K562 (cell line): Measurements from ENCODE around the gene SNX27. TPM values are rescaled to one million over a fixed set of nuclear protein-coding genes. Genes with fewer than 3 reads are reported as not detected.
A peak's percentile ranks its signal among the peaks of the same experiment; 100 is the strongest.

Experiments used
- MTF1 ChIP-seq: fragments of 250-450 bp; sonication (Bioruptor Pico); IDR thresholded peaks from 2 replicates; pipeline ENCODE4 v1.9.0; 2021; ENCODE audit warnings: moderate library complexity, mild to moderate bottlenecking, inconsistent platforms, borderline replicate concordance
- NRF1 ChIP-seq, 2 experiments: fragments of 450-650 bp; IDR thresholded peaks in 1 of 2; conservative IDR thresholded peaks in 1 of 2; 2 replicates each; pipeline ENCODE4 v1.6.1; 2014; ENCODE audit warnings: mild to moderate bottlenecking in 2 of 2
- RCOR1 ChIP-seq, 2 experiments: IDR thresholded peaks; 2 replicates each; pipeline ENCODE4 v1.6.1; 2012; ENCODE audit warnings: low read depth in 2 of 2, low read length in 2 of 2, borderline replicate concordance in 1 of 2, improper control_type of control experiment in 1 of 2
- TBP ChIP-seq: optimal IDR thresholded peaks from 2 replicates; pipeline ENCODE3; 2011; ENCODE audit warnings: low read depth, low read length, improper control_type of control experiment
- THRAP3 ChIP-seq: fragments of 450-650 bp; IDR thresholded peaks from 2 replicates; pipeline ENCODE4 v1.6.1; 2016; ENCODE audit warnings: mild to moderate bottlenecking, inconsistent platforms, borderline replicate concordance
- ZNF124 ChIP-seq: sonication (generic); formaldehyde crosslinking; IDR thresholded peaks from 2 replicates; pipeline ENCODE4 v1.8.1; 2022; ENCODE audit warnings: missing genetic modification reagents
- ZNF232 ChIP-seq: sonication (generic); formaldehyde crosslinking; IDR thresholded peaks from 2 replicates; pipeline ENCODE4 v1.8.0; 2022; ENCODE audit warnings: mild to moderate bottlenecking, missing genetic modification reagents
- ZNF408 ChIP-seq: fragments of 250-450 bp; sonication (Bioruptor Pico); IDR thresholded peaks from 2 replicates; pipeline ENCODE4 v1.4.0; 2020; ENCODE audit warnings: low read depth, mild to moderate bottlenecking, moderate library complexity
- polyA plus RNA-seq, 8 experiments: library from polyadenylated mRNA; depleted of rRNA in 4 of 8; stranded (reverse) in 5 of 8; unstranded in 3 of 8; fragments of >200 nt; fragmentation: Nextera tagmentation in 2 of 8; fragmentation: Illumina TruSeq in 1 of 8; extraction: Ambion mirVana in 2 of 8; extraction: Trizol in 1 of 8; gene quantifications; 2 replicates each; pipeline versions ENCODE4 v1.2.1 to v1.2.3, GENCODE V29; 2011 to 2014; ENCODE audit warnings: inconsistent platforms in 1 of 8, missing spikeins in 1 of 8
- total RNA-seq, 7 experiments: library from RNA; depleted of rRNA in 6 of 7; stranded (reverse); fragments of >200 nt in 6 of 7; fragmentation: Illumina TruSeq in 2 of 7; extraction: Trizol in 2 of 7; gene quantifications; 2 replicates each; pipeline versions ENCODE4 v1.2.1 to v1.2.3, GENCODE V29; 2011 to 2021; ENCODE audit warnings: low replicate concordance in 1 of 7
- TF ChIP-seq, protein P1 (sequence below), 2 experiments: fragments of 150-350 bp in 1 of 2; IDR thresholded peaks; 2 replicates each; pipeline ENCODE4 v1.6.1; 2012 to 2016; ENCODE audit warnings: low read depth in 2 of 2, low read length in 2 of 2, mild to moderate bottlenecking in 1 of 2, moderate library complexity in 1 of 2
- TF ChIP-seq, protein P2 (sequence below): fragments of 250-450 bp; sonication (Bioruptor Pico); IDR thresholded peaks from 2 replicates; pipeline ENCODE4 v1.5.0; 2021
- TF ChIP-seq, protein P3 (sequence below), 2 experiments: IDR thresholded peaks; 2 replicates each; pipeline ENCODE4 v1.6.1; 2012; ENCODE audit warnings: improper control_type of control experiment in 2 of 2, low read depth in 2 of 2, low read length in 2 of 2, borderline replicate concordance in 1 of 2
- TF ChIP-seq, protein P4 (sequence below): fragments of 450-650 bp; formaldehyde crosslinking; IDR thresholded peaks from 2 replicates; pipeline ENCODE4 v1.4.0; 2020; ENCODE audit warnings: mild to moderate bottlenecking, mixed read lengths

SNX27 gene
- total and polyA plus RNA-seq, 9 of the 15 experiments (the other 6 are each of a cell fraction or from before 2014, with no cell fraction given) = 4.5 to 18.7 (median 10.1) TPM

DNA sequence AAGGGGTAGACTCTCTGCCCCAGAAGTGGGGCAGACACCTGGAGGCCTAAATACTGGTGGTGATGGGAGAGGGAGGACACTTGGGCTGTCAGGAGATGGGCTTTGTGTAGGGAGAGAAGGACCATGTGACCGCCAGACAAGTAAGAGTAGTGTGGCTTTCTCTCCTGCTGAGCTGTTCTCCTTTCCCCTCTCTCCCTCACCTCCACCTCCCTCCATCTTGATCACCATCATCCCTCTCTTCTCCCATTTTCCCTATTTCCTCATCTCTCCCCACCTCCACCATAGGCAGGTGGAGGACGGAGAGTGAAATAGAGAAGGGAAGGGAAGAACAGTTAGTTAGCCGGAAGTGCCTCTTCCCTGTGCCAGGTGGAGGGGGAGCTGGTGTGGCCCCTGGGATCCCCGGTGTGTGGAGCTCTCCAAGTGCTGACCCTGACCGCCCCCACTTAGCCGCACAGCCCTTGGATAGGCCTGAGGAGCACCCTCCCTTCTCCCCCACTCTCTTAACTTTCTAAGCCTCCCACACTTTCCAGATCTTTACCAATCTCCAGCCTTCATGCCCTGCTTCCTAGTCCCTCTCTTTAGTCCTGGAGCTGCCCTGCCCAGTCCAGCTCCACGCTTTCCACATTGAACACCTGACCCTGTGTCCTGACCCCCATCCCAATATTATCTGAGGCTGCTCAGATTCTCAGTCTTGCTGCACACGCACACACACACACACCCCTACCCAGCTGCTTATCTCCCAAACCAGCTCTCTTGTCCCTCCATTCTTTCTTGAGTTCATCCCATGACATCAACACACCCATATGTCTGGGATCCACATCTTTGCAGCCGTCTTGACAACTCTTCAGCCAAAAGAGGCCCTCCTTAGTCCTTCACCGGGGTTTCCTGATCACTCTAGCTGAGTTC lies 103.2 kb downstream of the SNX27 start (continued):
- TF ChIP-seq, protein P1, sequence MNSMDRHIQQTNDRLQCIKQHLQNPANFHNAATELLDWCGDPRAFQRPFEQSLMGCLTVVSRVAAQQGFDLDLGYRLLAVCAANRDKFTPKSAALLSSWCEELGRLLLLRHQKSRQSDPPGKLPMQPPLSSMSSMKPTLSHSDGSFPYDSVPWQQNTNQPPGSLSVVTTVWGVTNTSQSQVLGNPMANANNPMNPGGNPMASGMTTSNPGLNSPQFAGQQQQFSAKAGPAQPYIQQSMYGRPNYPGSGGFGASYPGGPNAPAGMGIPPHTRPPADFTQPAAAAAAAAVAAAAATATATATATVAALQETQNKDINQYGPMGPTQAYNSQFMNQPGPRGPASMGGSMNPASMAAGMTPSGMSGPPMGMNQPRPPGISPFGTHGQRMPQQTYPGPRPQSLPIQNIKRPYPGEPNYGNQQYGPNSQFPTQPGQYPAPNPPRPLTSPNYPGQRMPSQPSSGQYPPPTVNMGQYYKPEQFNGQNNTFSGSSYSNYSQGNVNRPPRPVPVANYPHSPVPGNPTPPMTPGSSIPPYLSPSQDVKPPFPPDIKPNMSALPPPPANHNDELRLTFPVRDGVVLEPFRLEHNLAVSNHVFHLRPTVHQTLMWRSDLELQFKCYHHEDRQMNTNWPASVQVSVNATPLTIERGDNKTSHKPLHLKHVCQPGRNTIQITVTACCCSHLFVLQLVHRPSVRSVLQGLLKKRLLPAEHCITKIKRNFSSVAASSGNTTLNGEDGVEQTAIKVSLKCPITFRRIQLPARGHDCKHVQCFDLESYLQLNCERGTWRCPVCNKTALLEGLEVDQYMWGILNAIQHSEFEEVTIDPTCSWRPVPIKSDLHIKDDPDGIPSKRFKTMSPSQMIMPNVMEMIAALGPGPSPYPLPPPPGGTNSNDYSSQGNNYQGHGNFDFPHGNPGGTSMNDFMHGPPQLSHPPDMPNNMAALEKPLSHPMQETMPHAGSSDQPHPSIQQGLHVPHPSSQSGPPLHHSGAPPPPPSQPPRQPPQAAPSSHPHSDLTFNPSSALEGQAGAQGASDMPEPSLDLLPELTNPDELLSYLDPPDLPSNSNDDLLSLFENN (IDR thresholded peaks at IDR 0.05; ENCODE audit: low read depth in 2 of 2, low read length in 2 of 2) = peak in 1 of 2 experiments; percentile 65; a peak in 1 of 4 replicates
- TF ChIP-seq RCOR1 (IDR thresholded peaks at IDR 0.05; ENCODE audit: borderline replicate concordance in 1 of 2, low read depth in 2 of 2, low read length in 2 of 2) (peak; percentile 65 to 84), ZNF124 (no peak), ZNF232 (CRISPR knock-in tag) (no peak), NRF1 (conservative IDR thresholded peaks at IDR 0.05 in 1 of 2, IDR thresholded peaks at IDR 0.05 in 1 of 2) (peak; percentile 36 to 49; a peak in 3 of 4 replicates), TBP (no peak), MTF1 (CRISPR knock-in tag) (no peak), ZNF408 (no peak), THRAP3 (no peak)
- TF ChIP-seq, protein P2, sequence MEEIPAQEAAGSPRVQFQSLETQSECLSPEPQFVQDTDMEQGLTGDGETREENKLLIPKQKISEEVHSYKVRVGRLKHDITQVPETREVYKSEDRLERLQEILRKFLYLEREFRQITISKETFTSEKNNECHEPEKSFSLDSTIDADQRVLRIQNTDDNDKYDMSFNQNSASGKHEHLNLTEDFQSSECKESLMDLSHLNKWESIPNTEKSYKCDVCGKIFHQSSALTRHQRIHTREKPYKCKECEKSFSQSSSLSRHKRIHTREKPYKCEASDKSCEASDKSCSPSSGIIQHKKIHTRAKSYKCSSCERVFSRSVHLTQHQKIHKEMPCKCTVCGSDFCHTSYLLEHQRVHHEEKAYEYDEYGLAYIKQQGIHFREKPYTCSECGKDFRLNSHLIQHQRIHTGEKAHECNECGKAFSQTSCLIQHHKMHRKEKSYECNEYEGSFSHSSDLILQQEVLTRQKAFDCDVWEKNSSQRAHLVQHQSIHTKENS (CRISPR knock-in tag) = no peak
- TF ChIP-seq, protein P3, sequence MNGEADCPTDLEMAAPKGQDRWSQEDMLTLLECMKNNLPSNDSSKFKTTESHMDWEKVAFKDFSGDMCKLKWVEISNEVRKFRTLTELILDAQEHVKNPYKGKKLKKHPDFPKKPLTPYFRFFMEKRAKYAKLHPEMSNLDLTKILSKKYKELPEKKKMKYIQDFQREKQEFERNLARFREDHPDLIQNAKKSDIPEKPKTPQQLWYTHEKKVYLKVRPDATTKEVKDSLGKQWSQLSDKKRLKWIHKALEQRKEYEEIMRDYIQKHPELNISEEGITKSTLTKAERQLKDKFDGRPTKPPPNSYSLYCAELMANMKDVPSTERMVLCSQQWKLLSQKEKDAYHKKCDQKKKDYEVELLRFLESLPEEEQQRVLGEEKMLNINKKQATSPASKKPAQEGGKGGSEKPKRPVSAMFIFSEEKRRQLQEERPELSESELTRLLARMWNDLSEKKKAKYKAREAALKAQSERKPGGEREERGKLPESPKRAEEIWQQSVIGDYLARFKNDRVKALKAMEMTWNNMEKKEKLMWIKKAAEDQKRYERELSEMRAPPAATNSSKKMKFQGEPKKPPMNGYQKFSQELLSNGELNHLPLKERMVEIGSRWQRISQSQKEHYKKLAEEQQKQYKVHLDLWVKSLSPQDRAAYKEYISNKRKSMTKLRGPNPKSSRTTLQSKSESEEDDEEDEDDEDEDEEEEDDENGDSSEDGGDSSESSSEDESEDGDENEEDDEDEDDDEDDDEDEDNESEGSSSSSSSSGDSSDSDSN (IDR thresholded peaks at IDR 0.05; ENCODE audit: borderline replicate concordance in 1 of 2, low read depth in 2 of 2, low read length in 2 of 2) = no peak
- TF ChIP-seq, protein P4, sequence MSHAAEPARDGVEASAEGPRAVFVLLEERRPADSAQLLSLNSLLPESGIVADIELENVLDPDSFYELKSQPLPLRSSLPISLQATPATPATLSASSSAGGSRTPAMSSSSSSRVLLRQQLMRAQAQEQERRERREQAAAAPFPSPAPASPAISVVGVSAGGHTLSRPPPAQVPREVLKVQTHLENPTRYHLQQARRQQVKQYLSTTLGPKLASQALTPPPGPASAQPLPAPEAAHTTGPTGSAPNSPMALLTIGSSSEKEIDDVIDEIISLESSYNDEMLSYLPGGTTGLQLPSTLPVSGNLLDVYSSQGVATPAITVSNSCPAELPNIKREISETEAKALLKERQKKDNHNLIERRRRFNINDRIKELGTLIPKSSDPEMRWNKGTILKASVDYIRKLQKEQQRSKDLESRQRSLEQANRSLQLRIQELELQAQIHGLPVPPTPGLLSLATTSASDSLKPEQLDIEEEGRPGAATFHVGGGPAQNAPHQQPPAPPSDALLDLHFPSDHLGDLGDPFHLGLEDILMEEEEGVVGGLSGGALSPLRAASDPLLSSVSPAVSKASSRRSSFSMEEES (CRISPR knock-in tag) = no peak
